ENCODE results near the gene EXOC4.

Gene EXOC4

GRCh38 chr7:133552079-133552478 is 299.2 kb downstream of the EXOC4 start:
- H3K9me2 ChIP-seq (ENCODE audit: low read depth, low read length), result no peaks in the 10 kb centered on the region
- no peaks in the 10 kb centered on the region for H3K36me3 ChIP-seq (ENCODE audit: insufficient read depth, low read length)
- no peaks in the 10 kb centered on the region for H3K79me2 ChIP-seq (ENCODE audit: insufficient read depth, low read length)
- H3F3A ChIP-seq (ENCODE audit: insufficient read depth, low read length), result no peaks in the 10 kb centered on the region
- no peaks in the 10 kb centered on the region for H3K27me3 ChIP-seq (ENCODE audit: insufficient read depth, low read length)
- H4K20me1 ChIP-seq (ENCODE audit: insufficient read depth, low read length), result no peaks in the 10 kb centered on the region
- TF ChIP-seq EZH2 (IDR thresholded peaks at IDR 0.05; ENCODE audit: borderline replicate concordance, low read length) (no peak), CTCF (IDR thresholded peaks at IDR 0.05; ENCODE audit: low read length) (no peak)
- no peaks in the 10 kb centered on the region for H3K4me1 ChIP-seq (ENCODE audit: insufficient read depth, low read length, severe bottlenecking)
- H3K4me2 ChIP-seq (ENCODE audit: low read length), result no peak overlapping the region
- H3K4me3 ChIP-seq (ENCODE audit: low read depth, low read length, poor library complexity, severe bottlenecking), result no peak overlapping the region
- no peak overlapping the region for H2AFZ ChIP-seq (ENCODE audit: low read length)
- H3K9ac ChIP-seq (ENCODE audit: low read length), result no peak overlapping the region
- no peak overlapping the region for H3K27ac ChIP-seq (ENCODE audit: low read depth, low read length, poor library complexity, severe bottlenecking)
- no peaks in the 10 kb centered on the region for H3K9me3 ChIP-seq (ENCODE audit: low read length)

- Histone ChIP-seq H3K4me1 (ENCODE audit: insufficient read depth, low read length, severe bottlenecking) (no peaks in the 10 kb centered on the region), H3K27me3 (ENCODE audit: insufficient read depth, low read length) (no peaks in the 10 kb centered on the region), H3K9ac (ENCODE audit: low read length) (no peak overlapping the region), H3K9me2 (ENCODE audit: low read depth, low read length) (no peaks in the 10 kb centered on the region), H3K4me3 (ENCODE audit: low read depth, low read length, poor library complexity, severe bottlenecking) (no peak overlapping the region), H2AFZ (ENCODE audit: low read length) (no peak overlapping the region), H3K4me2 (ENCODE audit: low read length) (no peak overlapping the region), H4K20me1 (ENCODE audit: insufficient read depth, low read length) (no peaks in the 10 kb centered on the region), H3K9me3 (ENCODE audit: low read length) (no peaks in the 10 kb centered on the region), H3K36me3 (ENCODE audit: insufficient read depth, low read length) (no peaks in the 10 kb centered on the region), H3F3A (ENCODE audit: insufficient read depth, low read length) (no peaks in the 10 kb centered on the region), H3K79me2 (ENCODE audit: insufficient read depth, low read length) (no peaks in the 10 kb centered on the region), H3K27ac (ENCODE audit: low read depth, low read length, poor library complexity, severe bottlenecking) (no peak overlapping the region)
- no peak for TF ChIP-seq CTCF (IDR thresholded peaks at IDR 0.05; ENCODE audit: low read length)
- no peak for TF ChIP-seq EZH2 (IDR thresholded peaks at IDR 0.05; ENCODE audit: borderline replicate concordance, low read length)
These were observed 301.5 kb downstream of the EXOC4 start for GRCh38 chr7:133554330-133554729.

GRCh38 chr7:133556048-133556447 is 303.2 kb downstream of the EXOC4 start:
- no peaks in the 10 kb centered on the region for H3K79me2 ChIP-seq (ENCODE audit: insufficient read depth, low read length)
- no peak overlapping the region for H3K9ac ChIP-seq (ENCODE audit: low read length)
- no peaks in the 10 kb centered on the region for H3K36me3 ChIP-seq (ENCODE audit: insufficient read depth, low read length)
- H4K20me1 ChIP-seq (ENCODE audit: insufficient read depth, low read length), result no peaks in the 10 kb centered on the region
- TF ChIP-seq CTCF (IDR thresholded peaks at IDR 0.05; ENCODE audit: low read length), result no peak
- H2AFZ ChIP-seq (ENCODE audit: low read length), result no peak overlapping the region
- no peak overlapping the region for H3K27ac ChIP-seq (ENCODE audit: low read depth, low read length, poor library complexity, severe bottlenecking)
- H3K4me1 ChIP-seq (ENCODE audit: insufficient read depth, low read length, severe bottlenecking), result no peaks in the 10 kb centered on the region
- H3K4me3 ChIP-seq (ENCODE audit: low read depth, low read length, poor library complexity, severe bottlenecking), result no peak overlapping the region
- H3K9me3 ChIP-seq (ENCODE audit: low read length), result no peaks in the 10 kb centered on the region
- no peaks in the 10 kb centered on the region for H3K9me2 ChIP-seq (ENCODE audit: low read depth, low read length)
- no peaks in the 10 kb centered on the region for H3K27me3 ChIP-seq (ENCODE audit: insufficient read depth, low read length)
- no peak overlapping the region for H3K4me2 ChIP-seq (ENCODE audit: low read length)
- H3F3A ChIP-seq (ENCODE audit: insufficient read depth, low read length), result no peaks in the 10 kb centered on the region

Measured in OCI-LY1 (cell line).